K562 treated with DMSO at 1 percent for 48 hours (cell line): Measurements from ENCODE around the gene FUT8. TPM values are rescaled to one million over a fixed set of nuclear protein-coding genes. Genes with fewer than 3 reads are reported as not detected.

Source experiments
- total RNA-seq: library from RNA; unstranded; fragments of 300-600 nt; gene quantifications from 2 replicates; pipeline ENCODE4 v1.2.3, GENCODE V29; 2022; ENCODE audit warnings: low replicate concordance; ENCODE audit errors: extremely low read depth

The FUT8 gene
- not detected in 2 replicates for total RNA-seq

GRCh38 chr14:65412032-65412846, at the start of gene FUT8:
TSS of gene FUT8 (plus strand) at chr14:65412730. CDS start at chr14:65561564, 148,834 bp downstream.

